SK-N-SH (cell line): ENCODE measurements around the gene CDH23.

ENCODE experiments used
- EP300 ChIP-seq, 2 experiments: IDR thresholded peaks; 2 replicates each; pipeline versions ENCODE4 v1.4.0 to v1.6.1; 2012; ENCODE audit warnings: borderline replicate concordance in 1 of 2, low read depth in 1 of 2, low read length in 1 of 2
- JUND ChIP-seq: IDR thresholded peaks from 2 replicates; pipeline ENCODE4 v1.4.0; 2012
- MAX ChIP-seq: IDR thresholded peaks from 2 replicates; pipeline ENCODE4 v1.4.0; 2012; ENCODE audit warnings: low read depth
- MXI1 ChIP-seq: IDR thresholded peaks from 2 replicates; pipeline ENCODE4 v1.6.1; 2012; ENCODE audit warnings: mild to moderate bottlenecking, low read depth, low read length, improper control_type of control experiment
- NFIC ChIP-seq: IDR thresholded peaks from 2 replicates; pipeline ENCODE4 v1.4.0; 2012; ENCODE audit warnings: borderline replicate concordance
- RAD21 ChIP-seq: IDR thresholded peaks from 2 replicates; pipeline ENCODE4 v1.6.1; 2012; ENCODE audit warnings: mild to moderate bottlenecking, low read length
- USF1 ChIP-seq: IDR thresholded peaks from 2 replicates; pipeline ENCODE4 v1.4.0; 2012; ENCODE audit warnings: low read depth, borderline replicate concordance
- TF ChIP-seq, protein P1 (sequence below): fragments of 200-600 bp; sonication (generic); IDR thresholded peaks from 2 replicates; pipeline ENCODE4 v1.6.1; 2017; ENCODE audit warnings: antibody characterized with exemption, mild to moderate bottlenecking, moderate library complexity
- TF ChIP-seq, protein P2 (sequence below): IDR thresholded peaks from 2 replicates; pipeline ENCODE4 v1.6.1; 2012; ENCODE audit warnings: mild to moderate bottlenecking, low read depth, low read length, moderate library complexity
- TF ChIP-seq, protein P3 (sequence below): fragments of 150-350 bp; IDR thresholded peaks from 2 replicates; pipeline ENCODE4 v1.6.1; 2017; ENCODE audit warnings: antibody characterized with exemption, low read length, low read depth, borderline replicate concordance

DNA sequence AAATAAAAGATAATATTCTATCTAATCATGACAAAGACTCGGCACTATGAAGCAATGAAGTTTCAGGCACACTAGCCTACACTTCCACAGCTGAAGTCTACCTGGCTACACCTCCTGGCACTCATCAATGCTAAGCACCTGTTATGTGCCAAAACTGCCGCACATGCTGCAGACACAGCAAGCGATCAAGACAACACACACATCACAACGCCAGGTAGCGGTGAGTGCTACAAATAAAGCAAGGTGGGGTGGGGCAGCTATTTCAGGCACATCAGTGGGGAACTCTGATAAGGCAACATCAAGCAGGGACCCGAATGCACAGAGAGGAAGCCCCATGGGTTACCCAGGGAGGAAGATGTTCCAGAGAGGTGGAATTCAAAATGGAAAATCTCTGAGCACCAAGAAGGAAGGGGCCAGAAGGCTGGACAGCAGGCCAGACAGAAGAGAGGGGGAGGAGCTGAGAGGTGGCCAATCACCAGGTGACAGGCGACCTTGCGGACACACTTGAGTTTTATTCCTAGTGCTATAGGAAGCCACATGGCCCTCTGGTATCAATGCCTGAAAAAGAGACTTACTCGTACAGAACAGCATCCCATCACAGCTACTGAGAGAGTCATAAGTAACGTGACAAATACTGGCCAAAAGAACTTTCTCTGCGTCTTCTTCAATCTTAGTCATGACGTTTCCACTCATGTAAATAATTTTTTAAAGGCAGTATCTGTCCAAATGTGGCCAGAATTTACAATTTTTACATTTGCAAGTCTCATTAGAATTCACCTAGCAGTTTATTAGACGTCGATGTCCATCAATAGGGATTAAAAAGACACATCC is 446.4 kb downstream of the CDH23 start:
- no peak for TF ChIP-seq NFIC
- TF ChIP-seq, protein P1, sequence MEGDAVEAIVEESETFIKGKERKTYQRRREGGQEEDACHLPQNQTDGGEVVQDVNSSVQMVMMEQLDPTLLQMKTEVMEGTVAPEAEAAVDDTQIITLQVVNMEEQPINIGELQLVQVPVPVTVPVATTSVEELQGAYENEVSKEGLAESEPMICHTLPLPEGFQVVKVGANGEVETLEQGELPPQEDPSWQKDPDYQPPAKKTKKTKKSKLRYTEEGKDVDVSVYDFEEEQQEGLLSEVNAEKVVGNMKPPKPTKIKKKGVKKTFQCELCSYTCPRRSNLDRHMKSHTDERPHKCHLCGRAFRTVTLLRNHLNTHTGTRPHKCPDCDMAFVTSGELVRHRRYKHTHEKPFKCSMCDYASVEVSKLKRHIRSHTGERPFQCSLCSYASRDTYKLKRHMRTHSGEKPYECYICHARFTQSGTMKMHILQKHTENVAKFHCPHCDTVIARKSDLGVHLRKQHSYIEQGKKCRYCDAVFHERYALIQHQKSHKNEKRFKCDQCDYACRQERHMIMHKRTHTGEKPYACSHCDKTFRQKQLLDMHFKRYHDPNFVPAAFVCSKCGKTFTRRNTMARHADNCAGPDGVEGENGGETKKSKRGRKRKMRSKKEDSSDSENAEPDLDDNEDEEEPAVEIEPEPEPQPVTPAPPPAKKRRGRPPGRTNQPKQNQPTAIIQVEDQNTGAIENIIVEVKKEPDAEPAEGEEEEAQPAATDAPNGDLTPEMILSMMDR, result no peak
- no peak for TF ChIP-seq RAD21
- no peak for TF ChIP-seq MXI1
- no peak for TF ChIP-seq EP300 (IDR thresholded peaks at IDR 0.05; ENCODE audit: borderline replicate concordance in 1 of 2, low read depth in 1 of 2, low read length in 1 of 2)
- no peak for TF ChIP-seq JUND
- TF ChIP-seq, protein P2, sequence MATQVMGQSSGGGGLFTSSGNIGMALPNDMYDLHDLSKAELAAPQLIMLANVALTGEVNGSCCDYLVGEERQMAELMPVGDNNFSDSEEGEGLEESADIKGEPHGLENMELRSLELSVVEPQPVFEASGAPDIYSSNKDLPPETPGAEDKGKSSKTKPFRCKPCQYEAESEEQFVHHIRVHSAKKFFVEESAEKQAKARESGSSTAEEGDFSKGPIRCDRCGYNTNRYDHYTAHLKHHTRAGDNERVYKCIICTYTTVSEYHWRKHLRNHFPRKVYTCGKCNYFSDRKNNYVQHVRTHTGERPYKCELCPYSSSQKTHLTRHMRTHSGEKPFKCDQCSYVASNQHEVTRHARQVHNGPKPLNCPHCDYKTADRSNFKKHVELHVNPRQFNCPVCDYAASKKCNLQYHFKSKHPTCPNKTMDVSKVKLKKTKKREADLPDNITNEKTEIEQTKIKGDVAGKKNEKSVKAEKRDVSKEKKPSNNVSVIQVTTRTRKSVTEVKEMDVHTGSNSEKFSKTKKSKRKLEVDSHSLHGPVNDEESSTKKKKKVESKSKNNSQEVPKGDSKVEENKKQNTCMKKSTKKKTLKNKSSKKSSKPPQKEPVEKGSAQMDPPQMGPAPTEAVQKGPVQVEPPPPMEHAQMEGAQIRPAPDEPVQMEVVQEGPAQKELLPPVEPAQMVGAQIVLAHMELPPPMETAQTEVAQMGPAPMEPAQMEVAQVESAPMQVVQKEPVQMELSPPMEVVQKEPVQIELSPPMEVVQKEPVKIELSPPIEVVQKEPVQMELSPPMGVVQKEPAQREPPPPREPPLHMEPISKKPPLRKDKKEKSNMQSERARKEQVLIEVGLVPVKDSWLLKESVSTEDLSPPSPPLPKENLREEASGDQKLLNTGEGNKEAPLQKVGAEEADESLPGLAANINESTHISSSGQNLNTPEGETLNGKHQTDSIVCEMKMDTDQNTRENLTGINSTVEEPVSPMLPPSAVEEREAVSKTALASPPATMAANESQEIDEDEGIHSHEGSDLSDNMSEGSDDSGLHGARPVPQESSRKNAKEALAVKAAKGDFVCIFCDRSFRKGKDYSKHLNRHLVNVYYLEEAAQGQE, result no peak
- no peak for TF ChIP-seq MAX
- TF ChIP-seq USF1, result no peak
- TF ChIP-seq, protein P3, sequence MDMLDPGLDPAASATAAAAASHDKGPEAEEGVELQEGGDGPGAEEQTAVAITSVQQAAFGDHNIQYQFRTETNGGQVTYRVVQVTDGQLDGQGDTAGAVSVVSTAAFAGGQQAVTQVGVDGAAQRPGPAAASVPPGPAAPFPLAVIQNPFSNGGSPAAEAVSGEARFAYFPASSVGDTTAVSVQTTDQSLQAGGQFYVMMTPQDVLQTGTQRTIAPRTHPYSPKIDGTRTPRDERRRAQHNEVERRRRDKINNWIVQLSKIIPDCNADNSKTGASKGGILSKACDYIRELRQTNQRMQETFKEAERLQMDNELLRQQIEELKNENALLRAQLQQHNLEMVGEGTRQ, result no peak
